ENCODE measurements around the gene CPLANE2. TPM values are rescaled to one million over a fixed set of nuclear protein-coding genes. Genes with fewer than 3 reads are reported as not detected.

Gene CPLANE2
- total and polyA plus RNA-seq, 2 of the 4 experiments (the other 2 are of a cell fraction) = 3.2 to 5.8 TPM

DNA sequence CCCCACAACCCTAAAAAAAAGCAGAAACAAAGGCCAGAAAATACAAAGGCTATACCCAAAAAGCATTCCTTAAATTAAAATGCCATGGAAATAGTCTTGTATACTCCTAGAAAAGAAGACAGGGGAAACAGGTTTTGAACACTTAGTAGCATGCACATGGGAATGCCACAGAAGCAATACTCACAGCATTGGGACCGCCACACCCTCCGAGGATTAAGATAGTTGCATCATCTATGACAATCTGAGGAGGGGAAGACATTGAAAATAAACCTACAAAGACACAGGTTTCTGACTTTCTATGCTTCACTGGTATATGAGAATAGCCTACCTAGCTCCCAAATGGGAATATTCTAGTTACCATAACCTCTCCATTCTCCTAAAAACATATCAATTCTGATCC lies 15.9 kb upstream of the CPLANE2 start:
- Histone ChIP-seq H4K8ac (ENCODE audit: low read depth in 2 of 2, low read length in 2 of 2) (no peak overlapping the region), H3K4me1 (ENCODE audit: control insufficient read depth, insufficient read depth, low read length) (peaks cover 22% of the 10 kb centered on the region), H3K36me3 (ENCODE audit: control insufficient read depth, insufficient read depth, low read length) (peaks cover 28% of the 10 kb centered on the region), H4K91ac (ENCODE audit: insufficient read depth, low read depth, low read length) (no peak overlapping the region), H2BK15ac (ENCODE audit: low read depth, low read length) (no peak overlapping the region), H2BK120ac (ENCODE audit: low read depth, low read length) (no peak overlapping the region), H3K18ac (ENCODE audit: low read depth, low read length) (no peak overlapping the region), H3K9me1 (ENCODE audit: insufficient read depth, low read length) (peaks cover 18% of the 10 kb centered on the region), H3K23ac (ENCODE audit: low read depth, low read length) (no peak overlapping the region), H3K79me1 (ENCODE audit: low read depth in 1 of 2, low read length in 2 of 2) (peaks cover 21 to 47% of the 10 kb centered on the region in 2 experiments), H3K27me3 (ENCODE audit: control insufficient read depth, insufficient read depth, low read length) (no peaks in the 10 kb centered on the region), H3K9me3 (ENCODE audit: control insufficient read depth, insufficient read depth, low read length) (no peaks in the 10 kb centered on the region), H4K20me1 (ENCODE audit: insufficient read depth, low read length) (peaks cover 3% of the 10 kb centered on the region; the same call in 1 of the 2 replicates), H3K56ac (ENCODE audit: extremely low read depth, insufficient read depth, low read length) (no peak overlapping the region), H3K14ac (replicated peaks; ENCODE audit: low read depth, low read length) (no peak overlapping the region), H3K27ac (ENCODE audit: insufficient read depth, low read length) (no peak overlapping the region), H3K4me2 (ENCODE audit: low read depth, low read length) (no peak overlapping the region), H4K5ac (ENCODE audit: low read depth, low read length) (no peak overlapping the region), H2AK5ac (ENCODE audit: low read depth, low read length) (no peak overlapping the region), H3K4ac (ENCODE audit: low read depth, low read length) (no peak overlapping the region), H2AFZ (replicated peaks; ENCODE audit: low read length, poor library complexity) (no peak overlapping the region), H2BK20ac (ENCODE audit: low read depth, low read length) (no peak overlapping the region), H3K4me3 (ENCODE audit: insufficient read depth, low read depth, low read length) (no peak overlapping the region), H3K9ac (ENCODE audit: low read depth, low read length) (no peak overlapping the region), H2BK5ac (ENCODE audit: low read depth, low read length, poor library complexity, severe bottlenecking) (no peak overlapping the region), H2AK9ac (replicated peaks; ENCODE audit: low read depth, low read length, poor library complexity) (no peak overlapping the region)
- DNase-seq (no peak), ATAC-seq (ENCODE audit: low read depth) (no peak)
- ChIA-PET POLR2A (ENCODE audit: unreplicated experiment) (no interaction called here), CTCF (no interaction called here)
- no TSS peak for BruUV-seq (replicated peaks)
- no CpG with 5 or more reads among the region's 2 CpGs for WGBS, 2 experiments (ENCODE audit: extremely low coverage in 2 of 2, insufficient read length in 1 of 2)
- dilution Hi-C loops (cut with HindIII; ENCODE audit: low sequenced_read_pairs, unreplicated experiment) (no loop called here), in situ Hi-C loops (cut with MboI; ENCODE audit: low sequenced_read_pairs) (no loop called here), intact Hi-C loops (cut with micrococcal nuclease) (no loop called here)
- 0 out of 2 replicates have a peak, but pooled peaks have one; percentile 11 for TF ChIP-seq CEBPB (IDR thresholded peaks at IDR 0.05; ENCODE audit: low read depth, low read length)
- no peak for TF ChIP-seq BHLHE40 (IDR thresholded peaks at IDR 0.05; ENCODE audit: low read depth, low read length)
- TF ChIP-seq, protein P1, sequence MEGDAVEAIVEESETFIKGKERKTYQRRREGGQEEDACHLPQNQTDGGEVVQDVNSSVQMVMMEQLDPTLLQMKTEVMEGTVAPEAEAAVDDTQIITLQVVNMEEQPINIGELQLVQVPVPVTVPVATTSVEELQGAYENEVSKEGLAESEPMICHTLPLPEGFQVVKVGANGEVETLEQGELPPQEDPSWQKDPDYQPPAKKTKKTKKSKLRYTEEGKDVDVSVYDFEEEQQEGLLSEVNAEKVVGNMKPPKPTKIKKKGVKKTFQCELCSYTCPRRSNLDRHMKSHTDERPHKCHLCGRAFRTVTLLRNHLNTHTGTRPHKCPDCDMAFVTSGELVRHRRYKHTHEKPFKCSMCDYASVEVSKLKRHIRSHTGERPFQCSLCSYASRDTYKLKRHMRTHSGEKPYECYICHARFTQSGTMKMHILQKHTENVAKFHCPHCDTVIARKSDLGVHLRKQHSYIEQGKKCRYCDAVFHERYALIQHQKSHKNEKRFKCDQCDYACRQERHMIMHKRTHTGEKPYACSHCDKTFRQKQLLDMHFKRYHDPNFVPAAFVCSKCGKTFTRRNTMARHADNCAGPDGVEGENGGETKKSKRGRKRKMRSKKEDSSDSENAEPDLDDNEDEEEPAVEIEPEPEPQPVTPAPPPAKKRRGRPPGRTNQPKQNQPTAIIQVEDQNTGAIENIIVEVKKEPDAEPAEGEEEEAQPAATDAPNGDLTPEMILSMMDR (conservative IDR thresholded peaks at IDR 0.05; ENCODE audit: low read depth, low read length) = no peak
- no peak for TF ChIP-seq MAZ (IDR thresholded peaks at IDR 0.05; ENCODE audit: borderline replicate concordance, low read depth, low read length)
- no peak for TF ChIP-seq FOS (IDR thresholded peaks at IDR 0.05; ENCODE audit: low read depth, low read length)

Data from IMR-90 (cell line).